CD4-positive, CD25-positive, alpha-beta regulatory T cell (primary cell): ENCODE measurements around the gene LGR4. TPM values are rescaled to one million over a fixed set of nuclear protein-coding genes. Genes with fewer than 3 reads are reported as not detected.
"Not testable (repeated sequence)": the region's sequence is repeated elsewhere in the genome, so short reads cannot be mapped to it uniquely, and the experiment has no call there.

Experiments
- ATAC-seq, 2 donors: fragments of 150-1000 bp; cut with Tn5 transposase; one replicate each; pipeline ENCODE4 v1.10.0; 2021; ENCODE audit warnings: low read depth in 2 of 2, moderate number of reproducible peaks in 2 of 2, moderate library complexity in 1 of 2
- DNase-seq, 3 donors: peaks; one replicate each; pipeline versions ENCODE4 v3.0.0 to v3.0.0-alpha.2; 2012 to 2022; ENCODE audit warnings: mixed read lengths in 1 of 3
- H3K27ac ChIP-seq: one replicate; pipeline ENCODE4 v1.7.0; 2013; ENCODE audit warnings: mild to moderate bottlenecking, low read length; ENCODE audit not compliant: insufficient read depth, poor library complexity, severe bottlenecking
- H3K27me3 ChIP-seq: one replicate; pipeline ENCODE4 v1.7.0; 2013; ENCODE audit warnings: low read length; ENCODE audit not compliant: control insufficient read depth, insufficient read depth
- H3K36me3 ChIP-seq: one replicate; pipeline ENCODE4 v1.7.0; 2013; ENCODE audit warnings: mild to moderate bottlenecking, low read length, moderate library complexity; ENCODE audit not compliant: control insufficient read depth, insufficient read depth
- H3K4me1 ChIP-seq: 2 replicates; pipeline ENCODE4 v1.7.0; 2013; ENCODE audit warnings: mild to moderate bottlenecking, low read length; ENCODE audit not compliant: insufficient read depth, control insufficient read depth, poor library complexity, severe bottlenecking
- H3K4me3 ChIP-seq: one replicate; pipeline ENCODE4 v1.7.0; 2013; ENCODE audit warnings: low read depth, mild to moderate bottlenecking, low read length, moderate library complexity
- H3K9me3 ChIP-seq, 2 experiments: 1 replicate in 1 of 2; 2 replicates in 1 of 2; pipeline ENCODE4 v1.7.0; 2013; ENCODE audit warnings: low read length in 2 of 2, mild to moderate bottlenecking in 1 of 2, moderate library complexity in 1 of 2; ENCODE audit not compliant: control insufficient read depth in 2 of 2
- H3K27ac Mint-ChIP-seq, 3 donors: one replicate each; pipeline ENCODE4 v1.8.0; 2020 to 2022; ENCODE audit warnings: mild to moderate bottlenecking in 3 of 3, mixed read lengths in 3 of 3, moderate library complexity in 2 of 3
- H3K27me3 Mint-ChIP-seq: one replicate; pipeline ENCODE4 v1.8.0; 2022; ENCODE audit warnings: mild to moderate bottlenecking, mixed read lengths
- H3K36me3 Mint-ChIP-seq: one replicate; pipeline ENCODE4 v1.8.0; 2020; ENCODE audit warnings: mixed read lengths
- H3K4me1 Mint-ChIP-seq, 4 donors: one replicate each; pipeline ENCODE4 v1.8.0; 2020 to 2022; ENCODE audit warnings: mixed read lengths in 4 of 4, mild to moderate bottlenecking in 1 of 4
- H3K4me3 Mint-ChIP-seq, 4 donors: one replicate each; pipeline ENCODE4 v1.8.0; 2020 to 2022; ENCODE audit warnings: mild to moderate bottlenecking in 4 of 4, mixed read lengths in 4 of 4, moderate library complexity in 3 of 4
- H3K9me3 Mint-ChIP-seq, 7 donors: one replicate each; pipeline ENCODE4 v1.8.0; 2020 to 2022; ENCODE audit warnings: mixed read lengths in 7 of 7, mild to moderate bottlenecking in 3 of 7, moderate library complexity in 2 of 7
- polyA plus RNA-seq, 4 donors: library from polyadenylated mRNA; unstranded; fragments of 300-500 nt; fragmentation: Illumina TruSeq; gene quantifications; one replicate each; pipeline ENCODE4 v1.2.3, GENCODE V29; 2021
- total RNA-seq: library from RNA; stranded (reverse); gene quantifications from one replicate; pipeline ENCODE4 v1.2.3, GENCODE V29; 2022

Gene LGR4
- 2.7 TPM for total RNA-seq
- under 1 TPM in 3 of 4 donors, not detected in 1; 0.27 to 0.60 (median 0.30) TPM for polyA plus RNA-seq

- Mint-ChIP-seq H3K9me3 (peaks cover 0 to 3% (median 0%) of the 10 kb centered on the region in 7 donors), H3K4me1 (peaks cover 4 to 23% (median 11%) of the 10 kb centered on the region in 4 donors), H3K4me3 (peak within 1 kb of the TSS; percentile 86 to 96 (median 93)), H3K27ac (peak within 1 kb of the TSS; percentile 43 to 82 (median 50)), H3K36me3 (no peaks in the 10 kb centered on the region), H3K27me3 (peaks cover 64% of the 10 kb centered on the region)
- H3K4me3 ChIP-seq = peak within 1 kb of the TSS; percentile 51
- ATAC-seq (peak; percentile 79 to 88), DNase-seq (peak; percentile 50 to 76 (median 62))
- no peaks in the 10 kb centered on the region for H3K36me3 ChIP-seq
- H3K4me1 ChIP-seq = peaks cover 11% of the 10 kb centered on the region
- no peak within 1 kb of the TSS for H3K27ac ChIP-seq
- peaks cover 20% of the 10 kb centered on the region for H3K27me3 ChIP-seq
- no peaks in the 10 kb centered on the region for H3K9me3 ChIP-seq
Measured at GRCh38 chr11:27472398-27473016, at the start of gene LGR4. TSS of gene LGR4 (minus strand) at chr11:27472790. CDS start at chr11:27472302, 488 bp downstream.

- H3K4me1 ChIP-seq = no peaks in the 10 kb centered on the region
- H3K36me3 ChIP-seq = no peaks in the 10 kb centered on the region
- H3K4me3 Mint-ChIP-seq = no peak overlapping the region
- peaks cover 0 to under 1% of the 10 kb centered on the region in 2 experiments for H3K9me3 ChIP-seq
- H3K27ac ChIP-seq = no peak overlapping the region
- DNase-seq = no peak
- ATAC-seq = no peak
- H3K9me3 Mint-ChIP-seq = peaks cover 0 to 4% (median 0%) of the 10 kb centered on the region in 7 donors
- peaks cover 6% of the 10 kb centered on the region for H3K27me3 Mint-ChIP-seq
- H3K36me3 Mint-ChIP-seq = peaks cover 3% of the 10 kb centered on the region
- no peak overlapping the region for H3K4me3 ChIP-seq
- no peaks in the 10 kb centered on the region for H3K4me1 Mint-ChIP-seq
- no peak overlapping the region for H3K27ac Mint-ChIP-seq
- H3K27me3 ChIP-seq = no peaks in the 10 kb centered on the region
Measured at GRCh38 chr11:27520226-27520625, 47.6 kb upstream of the LGR4 start.

GRCh38 chr11:27518518-27518917, 45.9 kb upstream of the LGR4 start:
- Histone ChIP-seq H3K27ac (no peak overlapping the region), H3K36me3 (no peaks in the 10 kb centered on the region), H3K27me3 (no peaks in the 10 kb centered on the region), H3K9me3 (peaks cover 0 to 5% of the 10 kb centered on the region in 2 experiments), H3K4me1 (no peaks in the 10 kb centered on the region), H3K4me3 (no peak overlapping the region)
- peaks cover 0 to 4% (median 0%) of the 10 kb centered on the region in 7 donors for H3K9me3 Mint-ChIP-seq
- no peak overlapping the region for H3K4me3 Mint-ChIP-seq
- no peaks in the 10 kb centered on the region for H3K4me1 Mint-ChIP-seq
- DNase-seq = no peak
- peaks cover 3% of the 10 kb centered on the region for H3K36me3 Mint-ChIP-seq
- ATAC-seq = no peak
- no peak overlapping the region for H3K27ac Mint-ChIP-seq
- peaks cover 6% of the 10 kb centered on the region for H3K27me3 Mint-ChIP-seq

- H3K4me1 ChIP-seq, H3K36me3 Mint-ChIP-seq, DNase-seq, H3K4me1 Mint-ChIP-seq, H3K36me3 ChIP-seq, H3K9me3 Mint-ChIP-seq, H3K27ac Mint-ChIP-seq, H3K4me3 Mint-ChIP-seq, H3K9me3 ChIP-seq, ATAC-seq, H3K4me3 ChIP-seq, H3K27me3 Mint-ChIP-seq, H3K27ac ChIP-seq, H3K27me3 ChIP-seq: not testable (repeated sequence)
Measured at GRCh38 chr11:27517490-27517889, 44.9 kb upstream of the LGR4 start.

GRCh38 chr11:27514558-27514957, 42.0 kb upstream of the LGR4 start:
- no peak overlapping the region for H3K4me3 Mint-ChIP-seq
- H3K36me3 Mint-ChIP-seq = no peaks in the 10 kb centered on the region
- peaks cover 0 to 5% (median 0%) of the 10 kb centered on the region in 4 donors for H3K4me1 Mint-ChIP-seq
- Histone ChIP-seq H3K27me3 (no peaks in the 10 kb centered on the region), H3K36me3 (no peaks in the 10 kb centered on the region), H3K9me3 (peaks cover 0 to 5% of the 10 kb centered on the region in 2 experiments), H3K27ac (no peak overlapping the region), H3K4me3 (no peak overlapping the region), H3K4me1 (no peaks in the 10 kb centered on the region)
- peaks cover 6% of the 10 kb centered on the region for H3K27me3 Mint-ChIP-seq
- DNase-seq (no peak), ATAC-seq (no peak)
- H3K9me3 Mint-ChIP-seq = peaks cover 0 to 4% (median 0%) of the 10 kb centered on the region in 7 donors
- H3K27ac Mint-ChIP-seq = no peak overlapping the region

- ATAC-seq = no peak
- Mint-ChIP-seq H3K27ac (no peak overlapping the region), H3K4me1 (peaks cover 0 to 5% (median 0%) of the 10 kb centered on the region in 4 donors), H3K9me3 (peaks cover 0 to 4% (median 0%) of the 10 kb centered on the region in 7 donors), H3K36me3 (no peaks in the 10 kb centered on the region), H3K4me3 (no peak overlapping the region), H3K27me3 (peaks cover 6% of the 10 kb centered on the region)
- H3K4me1 ChIP-seq = no peaks in the 10 kb centered on the region
- no peak for DNase-seq
- no peak overlapping the region for H3K4me3 ChIP-seq
- H3K36me3 ChIP-seq = no peaks in the 10 kb centered on the region
- H3K27ac ChIP-seq = no peak overlapping the region
- H3K27me3 ChIP-seq = no peaks in the 10 kb centered on the region
- peaks cover 0 to 5% of the 10 kb centered on the region in 2 experiments for H3K9me3 ChIP-seq
Measured at GRCh38 chr11:27514076-27514475, 41.5 kb upstream of the LGR4 start.

GRCh38 chr11:27513389-27513788, 40.8 kb upstream of the LGR4 start:
- H3K27me3 Mint-ChIP-seq = peaks cover 6% of the 10 kb centered on the region
- H3K4me1 ChIP-seq = no peaks in the 10 kb centered on the region
- no peaks in the 10 kb centered on the region for H3K36me3 Mint-ChIP-seq
- peaks cover 0 to 5% of the 10 kb centered on the region in 2 experiments for H3K9me3 ChIP-seq
- no peaks in the 10 kb centered on the region for H3K36me3 ChIP-seq
- no peaks in the 10 kb centered on the region for H3K27me3 ChIP-seq
- H3K4me1 Mint-ChIP-seq = peaks cover 3 to 8% (median 4%) of the 10 kb centered on the region in 4 donors
- DNase-seq = no peak
- H3K27ac Mint-ChIP-seq = no peak overlapping the region
- ATAC-seq = no peak
- H3K27ac ChIP-seq = no peak overlapping the region
- H3K4me3 Mint-ChIP-seq = no peak overlapping the region
- H3K9me3 Mint-ChIP-seq = peaks cover 0 to 4% (median 0%) of the 10 kb centered on the region in 7 donors
- H3K4me3 ChIP-seq = no peak overlapping the region

- no peaks in the 10 kb centered on the region for H3K36me3 ChIP-seq
- Mint-ChIP-seq H3K27ac (no peak overlapping the region), H3K27me3 (no peaks in the 10 kb centered on the region), H3K4me3 (peak overlapping the region in 1 of 4 donors; percentile 43), H3K9me3 (peaks cover 0 to 6% (median 0%) of the 10 kb centered on the region in 7 donors), H3K36me3 (no peaks in the 10 kb centered on the region), H3K4me1 (peaks cover 14 to 15% (median 15%) of the 10 kb centered on the region in 4 donors)
- no peak overlapping the region for H3K27ac ChIP-seq
- H3K9me3 ChIP-seq = peaks cover 0 to 5% of the 10 kb centered on the region in 2 experiments
- H3K4me3 ChIP-seq = no peak overlapping the region
- peaks cover 4% of the 10 kb centered on the region for H3K4me1 ChIP-seq
- DNase-seq (no peak), ATAC-seq (no peak)
- H3K27me3 ChIP-seq = no peaks in the 10 kb centered on the region
Measured at GRCh38 chr11:27512238-27512637, 39.6 kb upstream of the LGR4 start.
